Tibial nerve (tissue), 3 donors: ENCODE measurements around the gene TTBK2.

Source experiments
- CTCF ChIP-seq, 5 experiments: fragments of 200-600 bp in 3 of 5; fragments of 450-650 bp in 2 of 5; sonication (generic) in 3 of 5; IDR thresholded peaks; one replicate each; pipeline ENCODE4 v1.5.1; 2016 to 2019; ENCODE audit warnings: antibody characterized with exemption in 5 of 5, mild to moderate bottlenecking in 3 of 5, moderate library complexity in 2 of 5
- POLR2A ChIP-seq, 2 donors: fragments of 450-650 bp; IDR thresholded peaks; one replicate each; pipeline ENCODE4 v1.6.1; 2017; ENCODE audit warnings: antibody characterized with exemption in 2 of 2, mild to moderate bottlenecking in 2 of 2, moderate library complexity in 2 of 2

- TF ChIP-seq CTCF (IDR thresholded peaks at IDR 0.05) (no peak), POLR2A (IDR thresholded peaks at IDR 0.05) (no peak)
Observed at GRCh38 chr15:42711746-42712145, 208.8 kb downstream of the TTBK2 start.
